DND-41 (cell line): ENCODE results near the gene CCL13.
A peak's percentile ranks its signal among the peaks of the same experiment; 100 is the strongest.

ENCODE experiments used
- ATAC-seq: fragments of 200-7000 bp; cut with Tn5 transposase; 3 replicates; pipeline ENCODE4 v1.9.1; 2021; ENCODE audit warnings: low read depth; ENCODE audit not compliant: insufficient read depth
- DNase-seq: peaks from one replicate; pipeline ENCODE4 v3.0.0-alpha.2; 2020
- H2AFZ ChIP-seq: 2 replicates; pipeline ENCODE4 v1.6.0; 2012; ENCODE audit warnings: low read depth, low read length
- H3K27ac ChIP-seq: 2 replicates; pipeline ENCODE4 v1.5.1; 2012; ENCODE audit warnings: low read length, inconsistent platforms
- H3K27me3 ChIP-seq: fragments of 200-600 bp; sonication (generic); 2 replicates; pipeline ENCODE4 v1.6.0; 2012; ENCODE audit warnings: low read length, mild to moderate bottlenecking, inconsistent platforms; ENCODE audit not compliant: insufficient read depth, poor library complexity
- H3K36me3 ChIP-seq: 2 replicates; pipeline ENCODE4 v1.5.1; 2012; ENCODE audit warnings: low read length, inconsistent platforms; ENCODE audit not compliant: insufficient read depth
- H3K4me1 ChIP-seq: 2 replicates; pipeline ENCODE4 v1.5.1; 2012; ENCODE audit warnings: mild to moderate bottlenecking, low read length; ENCODE audit not compliant: insufficient read depth
- H3K4me2 ChIP-seq: 2 replicates; pipeline ENCODE4 v1.6.0; 2012; ENCODE audit warnings: mild to moderate bottlenecking, moderate library complexity, low read length, inconsistent platforms; ENCODE audit not compliant: insufficient read depth
- H3K4me3 ChIP-seq, 2 experiments: fragments of 200-600 bp in 1 of 2; shearing (Covaris generic) in 1 of 2; 2 replicates each; pipeline ENCODE4 v1.5.1; 2012 to 2016; ENCODE audit warnings: inconsistent platforms in 2 of 2, low read length in 2 of 2, mild to moderate bottlenecking in 2 of 2, low read depth in 1 of 2, moderate library complexity in 1 of 2
- H3K79me2 ChIP-seq: 2 replicates; pipeline ENCODE4 v1.6.0; 2012; ENCODE audit warnings: low read length, inconsistent platforms; ENCODE audit not compliant: insufficient read depth
- H3K9ac ChIP-seq: 2 replicates; pipeline ENCODE4 v1.6.0; 2012; ENCODE audit warnings: low read depth, mild to moderate bottlenecking, inconsistent platforms, low read length, moderate library complexity
- H3K9me3 ChIP-seq: 2 replicates; pipeline ENCODE4 v1.5.1; 2012; ENCODE audit warnings: low read length, moderate library complexity, mild to moderate bottlenecking, inconsistent platforms; ENCODE audit not compliant: insufficient read depth, severe bottlenecking
- H4K20me1 ChIP-seq: 2 replicates; pipeline ENCODE4 v1.6.0; 2012; ENCODE audit warnings: low read length; ENCODE audit not compliant: insufficient read depth
- CTCF ChIP-seq: IDR thresholded peaks from 2 replicates; pipeline ENCODE4 v1.5.1; 2012; ENCODE audit warnings: borderline replicate concordance, low read length, moderate library complexity, mild to moderate bottlenecking; ENCODE audit not compliant: poor library complexity, severe bottlenecking; ENCODE audit errors: extremely low read depth
- EZH2 ChIP-seq: IDR thresholded peaks from 3 replicates; pipeline ENCODE4 v1.6.1; 2012; ENCODE audit warnings: borderline replicate concordance, low read depth, mild to moderate bottlenecking, moderate library complexity, low read length, inconsistent platforms; ENCODE audit not compliant: severe bottlenecking

The CCL13 gene

GRCh38 chr17:34361478-34362061 lies 5.3 kb downstream of the CCL13 start:
- Histone ChIP-seq H3K4me3 (peak overlapping the region in 1 of 2 experiments; percentile 25; a peak in 1 of 4 replicates), H3K27me3 (no peaks in the 10 kb centered on the region), H3K9ac (peak overlapping the region; percentile 49), H3K4me1 (peaks cover 81% of the 10 kb centered on the region), H4K20me1 (no peaks in the 10 kb centered on the region), H2AFZ (no peak overlapping the region), H3K36me3 (no peaks in the 10 kb centered on the region), H3K4me2 (peak overlapping the region; percentile 48), H3K27ac (peak overlapping the region; percentile 99), H3K9me3 (no peaks in the 10 kb centered on the region), H3K79me2 (no peaks in the 10 kb centered on the region)
- TF ChIP-seq CTCF (peak; percentile 100), EZH2 (no peak)
- DNase-seq (peak; percentile 93), ATAC-seq (peak; percentile 48)

- no peaks in the 10 kb centered on the region for H3K27me3 ChIP-seq
- peak within 1 kb of the TSS in 1 of 2 experiments; percentile 4; a peak in 1 of 4 replicates for H3K4me3 ChIP-seq
- peak within 1 kb of the TSS; percentile 99 for H3K27ac ChIP-seq
- H3K36me3 ChIP-seq = no peaks in the 10 kb centered on the region
- no peak for DNase-seq
- no peak within 1 kb of the TSS for H3K4me2 ChIP-seq
- no peak for ATAC-seq
- H2AFZ ChIP-seq = peak within 1 kb of the TSS; percentile 28; the same call in 1 of the 2 replicates
- no peaks in the 10 kb centered on the region for H3K9me3 ChIP-seq
- no peaks in the 10 kb centered on the region for H4K20me1 ChIP-seq
- H3K79me2 ChIP-seq = no peaks in the 10 kb centered on the region
- peaks cover 98% of the 10 kb centered on the region for H3K4me1 ChIP-seq
- no peak for TF ChIP-seq EZH2
- no peak for TF ChIP-seq CTCF
- peak within 1 kb of the TSS; percentile 60 for H3K9ac ChIP-seq
These were observed 6.9 kb downstream of the CCL13 start, which contains the start of gene CCL1 for GRCh38 chr17:34363183-34363661. CCL1 (minus strand) TSS chr17:34363233; CDS start chr17:34363161, 72 bp downstream.

GRCh38 chr17:34364751-34365150 lies 8.5 kb downstream of the CCL13 start:
- H2AFZ ChIP-seq = no peak overlapping the region
- H3K27ac ChIP-seq = peak overlapping the region; percentile 99
- peak overlapping the region; percentile 7; the same call in 1 of the 2 replicates for H3K4me2 ChIP-seq
- H3K79me2 ChIP-seq = no peaks in the 10 kb centered on the region
- peak; percentile 21 for ATAC-seq
- H3K9me3 ChIP-seq = no peaks in the 10 kb centered on the region
- peaks cover 100% of the 10 kb centered on the region for H3K4me1 ChIP-seq
- no peak overlapping the region; a peak in 1 of 4 replicates for H3K4me3 ChIP-seq
- H3K36me3 ChIP-seq = no peaks in the 10 kb centered on the region
- DNase-seq = peak; percentile 56
- no peaks in the 10 kb centered on the region for H4K20me1 ChIP-seq
- H3K9ac ChIP-seq = peak overlapping the region; percentile 60
- no peaks in the 10 kb centered on the region for H3K27me3 ChIP-seq
- TF ChIP-seq EZH2 (no peak), CTCF (no peak)
